WI38 (cell line): ENCODE results near the gene TSSK2.
"Not testable (repeated sequence)": the region's sequence is repeated elsewhere in the genome, so short reads cannot be mapped to it uniquely, and the experiment has no call there.

Experiments
- H3K4me3 ChIP-seq: 2 replicates; pipeline ENCODE4 v1.5.1; 2011; ENCODE audit warnings: low read depth, mild to moderate bottlenecking, control low read depth, low read length
- TF ChIP-seq, protein P1 (sequence below): IDR thresholded peaks from 2 replicates; pipeline ENCODE4 v1.5.1; 2012; ENCODE audit warnings: low read depth, mild to moderate bottlenecking, control low read depth, low read length

Gene TSSK2

DNA sequence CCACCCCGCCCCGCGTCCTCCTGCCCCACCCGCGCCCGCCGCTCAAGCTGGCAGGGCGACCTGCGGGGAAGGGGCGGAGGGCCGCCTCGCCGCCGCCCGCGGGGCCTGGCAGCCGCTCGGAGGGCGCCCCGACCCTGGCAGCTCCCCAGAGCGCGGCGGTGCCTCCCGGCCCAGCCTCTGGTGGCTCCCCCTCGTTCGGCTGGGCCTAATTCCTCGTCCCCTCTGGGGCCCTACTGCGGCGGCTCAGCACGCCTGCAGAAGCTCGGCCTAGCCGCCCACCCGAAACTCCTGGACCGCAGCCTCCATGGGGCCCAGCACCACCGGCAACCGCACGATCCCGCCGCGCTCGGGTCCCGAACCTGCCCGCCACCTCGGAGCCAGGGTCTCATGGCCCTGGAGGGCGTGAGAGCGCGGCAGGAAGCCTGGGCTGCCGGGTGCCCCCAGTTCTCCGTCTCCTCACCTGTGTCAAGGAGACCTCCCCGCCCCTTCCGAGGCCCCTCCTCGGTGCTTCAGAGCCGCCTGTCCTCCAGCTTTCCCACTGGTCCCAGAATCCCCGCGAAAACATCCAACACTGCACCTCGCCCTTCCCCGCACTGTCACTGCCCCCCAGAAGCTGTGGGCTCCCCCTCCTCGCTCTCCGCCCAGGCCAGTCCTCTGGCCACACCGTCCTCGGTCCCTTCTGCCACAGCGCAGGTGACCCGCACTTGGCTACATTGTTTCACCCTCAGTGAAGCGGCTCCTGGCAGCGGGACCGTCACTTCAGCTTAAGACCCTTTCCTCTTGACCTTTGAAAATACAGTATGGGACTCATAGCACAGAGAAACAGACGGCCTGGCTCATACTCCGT lies 19.6 kb downstream of the TSSK2 start:
- TF ChIP-seq, protein P1, sequence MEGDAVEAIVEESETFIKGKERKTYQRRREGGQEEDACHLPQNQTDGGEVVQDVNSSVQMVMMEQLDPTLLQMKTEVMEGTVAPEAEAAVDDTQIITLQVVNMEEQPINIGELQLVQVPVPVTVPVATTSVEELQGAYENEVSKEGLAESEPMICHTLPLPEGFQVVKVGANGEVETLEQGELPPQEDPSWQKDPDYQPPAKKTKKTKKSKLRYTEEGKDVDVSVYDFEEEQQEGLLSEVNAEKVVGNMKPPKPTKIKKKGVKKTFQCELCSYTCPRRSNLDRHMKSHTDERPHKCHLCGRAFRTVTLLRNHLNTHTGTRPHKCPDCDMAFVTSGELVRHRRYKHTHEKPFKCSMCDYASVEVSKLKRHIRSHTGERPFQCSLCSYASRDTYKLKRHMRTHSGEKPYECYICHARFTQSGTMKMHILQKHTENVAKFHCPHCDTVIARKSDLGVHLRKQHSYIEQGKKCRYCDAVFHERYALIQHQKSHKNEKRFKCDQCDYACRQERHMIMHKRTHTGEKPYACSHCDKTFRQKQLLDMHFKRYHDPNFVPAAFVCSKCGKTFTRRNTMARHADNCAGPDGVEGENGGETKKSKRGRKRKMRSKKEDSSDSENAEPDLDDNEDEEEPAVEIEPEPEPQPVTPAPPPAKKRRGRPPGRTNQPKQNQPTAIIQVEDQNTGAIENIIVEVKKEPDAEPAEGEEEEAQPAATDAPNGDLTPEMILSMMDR: no peak

DNA sequence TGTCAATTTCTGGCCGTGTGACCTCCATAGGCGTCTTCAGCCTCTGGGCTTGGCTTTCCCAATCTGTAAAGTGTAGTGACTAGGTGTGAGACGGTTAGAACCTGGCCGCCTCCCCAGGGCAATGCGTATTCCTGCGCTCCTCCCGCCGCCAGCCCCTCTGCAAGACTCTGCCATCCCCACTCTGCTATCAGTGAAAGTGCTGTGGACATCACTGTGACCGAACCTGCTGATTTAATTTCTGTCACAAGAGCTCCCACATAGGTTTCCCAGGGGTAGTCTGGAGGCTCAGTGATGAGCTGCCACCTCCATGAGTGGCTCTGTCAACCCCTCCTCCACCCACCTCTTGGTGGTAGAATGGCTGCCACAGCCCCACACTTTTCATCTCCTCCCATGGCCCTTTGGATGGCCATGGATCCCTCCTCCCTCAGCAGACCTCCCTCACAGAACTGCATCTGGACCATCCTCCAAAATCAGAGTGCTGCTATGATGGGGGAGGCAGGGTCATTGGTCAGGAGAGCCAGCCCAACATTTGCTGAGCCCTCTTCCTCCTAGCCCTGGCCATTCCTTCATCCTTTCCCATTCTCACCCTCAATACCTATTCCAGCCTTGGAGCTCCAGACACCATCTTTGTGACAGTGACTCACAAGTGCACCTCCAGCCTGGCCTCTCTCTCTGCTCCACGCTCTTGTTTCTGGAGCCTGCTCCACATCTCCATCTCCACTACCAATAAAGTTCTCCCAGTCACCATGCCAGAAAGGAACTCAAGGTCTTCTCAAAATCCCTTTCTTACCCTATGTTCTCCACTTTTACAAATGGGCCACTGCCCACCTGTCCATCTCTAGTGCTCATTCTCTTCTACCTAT lies 20.5 kb downstream of the TSSK2 start:
- TF ChIP-seq, protein P1: no peak
- no peak overlapping the region for H3K4me3 ChIP-seq

More for the DNA sequence above, 19.6 kb downstream of the TSSK2 start:
- no peak overlapping the region for H3K4me3 ChIP-seq

DNA sequence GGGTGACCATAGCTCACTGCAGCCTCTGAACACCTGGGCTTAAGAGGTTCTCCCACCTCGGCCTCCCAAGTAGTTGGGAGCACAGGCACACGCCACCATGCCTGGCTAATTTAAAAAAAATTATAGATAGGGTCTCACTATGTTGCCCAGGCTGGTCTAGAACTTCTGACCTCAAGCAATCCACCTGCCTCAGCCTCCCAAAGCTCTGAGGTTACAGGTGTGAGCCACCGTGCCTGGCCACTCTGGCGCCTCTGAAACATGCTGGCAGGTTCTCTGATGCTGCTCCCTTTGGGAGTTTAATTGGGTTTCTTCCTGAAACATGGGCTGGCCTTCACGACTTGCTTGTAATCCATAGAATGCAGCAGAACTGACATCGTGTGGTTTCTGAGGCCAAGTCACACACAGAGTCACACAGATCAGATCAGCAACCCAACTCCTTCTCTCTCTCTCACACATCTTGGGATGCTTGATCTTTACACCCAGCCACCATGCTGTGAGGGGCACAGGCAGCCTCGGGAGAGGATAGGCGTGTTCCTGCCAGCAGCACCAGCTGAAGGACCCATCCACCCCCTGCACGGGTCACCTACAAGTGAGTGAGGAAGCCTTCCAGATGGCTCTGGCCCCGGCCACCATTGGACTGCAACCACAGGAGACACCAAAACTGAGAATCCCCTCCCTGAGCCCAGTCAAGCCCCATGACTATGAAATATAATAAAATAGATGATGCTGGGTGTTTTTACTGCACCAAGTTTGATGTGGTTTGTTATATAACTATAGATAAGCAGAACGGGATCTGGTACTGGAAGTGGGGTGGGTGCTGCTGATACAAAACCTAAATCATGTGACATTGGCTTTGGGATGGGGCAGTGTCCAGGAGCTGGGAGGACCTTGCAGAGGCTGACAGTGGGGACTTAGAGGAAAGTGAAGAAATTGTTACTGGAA lies 22.1 kb downstream of the TSSK2 start:
- H3K4me3 ChIP-seq: no peak overlapping the region
- TF ChIP-seq, protein P1: no peak

DNA sequence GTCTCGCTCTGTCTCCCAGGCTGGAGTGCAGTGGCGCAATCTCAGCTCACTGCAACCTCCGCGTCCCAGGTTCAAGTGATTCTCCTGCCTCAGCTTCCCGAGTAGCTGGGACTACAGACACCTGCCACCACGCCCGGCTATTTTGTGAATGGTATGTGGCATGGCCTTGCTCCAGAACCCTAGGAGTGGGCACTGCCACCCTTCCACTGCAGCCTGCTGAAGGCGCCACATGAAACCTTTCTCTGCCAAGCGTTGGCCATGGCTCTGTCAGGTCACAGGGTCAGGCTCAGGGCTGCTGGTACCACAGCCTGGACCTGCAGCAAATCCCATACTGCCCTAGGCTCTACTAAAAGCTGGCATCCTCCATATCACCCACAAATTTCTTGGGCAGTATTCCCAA lies 25.0 kb downstream of the TSSK2 start:
- H3K4me3 ChIP-seq: not testable (repeated sequence)

DNA sequence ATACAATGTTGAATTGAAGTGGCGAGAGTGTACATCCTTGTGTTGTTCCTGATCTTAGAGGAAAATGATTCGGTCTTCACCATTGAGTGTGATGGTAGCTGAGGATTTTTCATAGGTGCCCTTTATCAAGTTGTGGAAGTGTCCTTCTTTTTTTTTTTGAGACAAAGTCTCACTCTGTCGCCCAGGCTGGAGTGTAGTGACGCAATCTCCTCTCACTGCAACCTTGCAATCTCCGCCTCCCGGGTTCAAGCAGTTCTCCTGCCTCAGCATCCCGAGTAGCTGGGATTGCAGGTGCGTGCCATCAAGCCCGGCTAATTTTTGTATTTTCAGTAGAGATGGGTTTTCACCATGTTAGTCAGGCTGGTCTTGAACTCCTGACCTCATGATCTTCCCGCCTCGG lies 27.5 kb downstream of the TSSK2 start:
- H3K4me3 ChIP-seq: not testable (repeated sequence)

DNA sequence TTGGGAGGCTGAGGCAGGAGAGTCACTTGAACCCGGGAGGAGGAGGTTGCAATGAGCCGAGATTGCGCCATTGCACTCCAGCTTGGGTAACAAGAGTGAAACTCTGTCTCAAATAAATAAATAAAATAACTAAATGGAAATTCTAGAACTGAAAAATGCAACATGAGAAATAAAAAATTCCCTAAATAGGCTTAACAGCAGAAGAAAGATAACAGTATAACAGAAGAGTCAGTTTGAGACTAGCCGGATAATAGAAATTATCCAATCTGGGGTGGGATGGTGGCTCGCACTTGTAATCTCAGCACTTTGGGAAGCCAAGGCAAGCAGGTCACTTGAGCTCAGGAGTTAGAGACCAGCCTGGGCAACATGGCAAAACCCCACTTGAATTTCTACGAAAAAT lies 33.3 kb downstream of the TSSK2 start:
- TF ChIP-seq, protein P1: no peak
- no peak overlapping the region for H3K4me3 ChIP-seq

DNA sequence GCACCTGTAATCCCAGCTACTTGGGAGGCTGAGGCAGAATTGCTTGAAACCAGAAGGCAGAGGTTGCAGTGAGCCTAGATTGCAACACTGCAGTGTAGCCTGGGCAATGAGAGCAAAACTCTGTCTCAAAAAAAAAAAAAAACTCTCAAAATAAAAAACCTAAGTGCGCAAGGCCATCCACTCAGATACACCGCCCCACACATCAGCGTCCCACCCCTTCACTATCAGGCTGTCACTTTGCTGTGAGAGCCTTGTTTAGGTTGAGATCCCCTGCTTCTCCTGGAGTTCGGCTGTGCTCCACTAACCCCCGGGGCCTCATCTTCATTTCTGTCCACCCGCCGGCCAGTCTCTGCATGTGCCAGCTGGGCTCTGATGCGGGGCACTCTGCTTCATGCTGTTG lies 35.3 kb downstream of the TSSK2 start:
- no peak overlapping the region for H3K4me3 ChIP-seq
- TF ChIP-seq, protein P1: no peak
